ENCODE measurements around the gene SLC44A1.

The SLC44A1 gene

DNA sequence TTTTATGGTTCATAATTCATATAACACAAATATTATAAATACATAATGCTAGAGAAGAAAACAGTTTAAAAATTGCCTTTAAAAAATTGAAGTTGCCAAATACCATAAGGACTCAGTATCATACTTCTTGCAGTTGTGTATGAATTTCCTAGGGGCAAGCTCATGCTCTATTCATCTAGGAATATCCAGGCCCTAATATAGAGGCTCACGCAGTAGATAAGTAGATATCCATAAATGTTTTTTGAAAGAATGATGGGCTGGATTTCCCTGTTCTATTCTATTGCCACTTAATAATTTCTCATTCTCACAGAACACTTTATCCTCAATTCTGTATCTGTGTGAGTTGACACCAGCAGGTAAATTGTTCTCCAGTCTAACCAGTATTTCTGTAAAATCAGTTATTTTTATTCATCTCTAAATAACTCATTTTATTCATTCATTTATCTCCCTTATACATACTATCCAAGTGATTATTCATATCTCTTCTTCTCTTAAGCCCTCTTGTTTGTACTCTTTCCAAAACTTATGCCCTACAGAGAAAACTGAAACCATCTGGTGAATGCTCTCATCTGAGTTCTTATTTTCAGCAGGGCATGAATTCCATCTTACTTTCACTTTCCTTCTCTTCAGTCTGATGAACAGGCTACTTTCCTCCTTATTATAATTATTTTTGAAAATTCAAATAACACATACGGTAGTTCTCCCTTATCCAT, 97.1 kb downstream of the SLC44A1 start:
- DNase-seq, result no peak

- no peak for DNase-seq
Measured at GRCh38 chr9:105342147-105342505, 97.7 kb downstream of the SLC44A1 start.

- DNase-seq, result no peak
Measured at GRCh38 chr9:105344283-105344682, 99.8 kb downstream of the SLC44A1 start.

DNA sequence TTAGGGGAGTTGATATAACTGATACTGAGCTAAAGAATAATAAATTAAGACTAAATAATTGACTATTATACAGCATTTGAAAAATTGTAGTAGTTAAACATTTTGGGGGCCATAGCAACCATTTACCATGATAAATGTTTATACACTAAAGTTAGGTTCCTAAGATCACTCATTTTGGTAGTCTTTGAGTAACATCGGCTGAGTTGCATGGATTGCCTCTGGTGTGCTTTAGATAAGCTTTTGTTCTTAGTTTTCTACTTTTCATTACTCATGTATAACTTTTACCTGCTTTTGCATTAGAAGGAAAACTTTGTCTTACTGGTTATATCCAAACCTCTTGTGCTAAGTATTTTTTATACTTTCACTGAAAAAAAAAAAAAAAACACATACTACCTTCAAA, 101.2 kb downstream of the SLC44A1 start:
- no peak for DNase-seq

DNA sequence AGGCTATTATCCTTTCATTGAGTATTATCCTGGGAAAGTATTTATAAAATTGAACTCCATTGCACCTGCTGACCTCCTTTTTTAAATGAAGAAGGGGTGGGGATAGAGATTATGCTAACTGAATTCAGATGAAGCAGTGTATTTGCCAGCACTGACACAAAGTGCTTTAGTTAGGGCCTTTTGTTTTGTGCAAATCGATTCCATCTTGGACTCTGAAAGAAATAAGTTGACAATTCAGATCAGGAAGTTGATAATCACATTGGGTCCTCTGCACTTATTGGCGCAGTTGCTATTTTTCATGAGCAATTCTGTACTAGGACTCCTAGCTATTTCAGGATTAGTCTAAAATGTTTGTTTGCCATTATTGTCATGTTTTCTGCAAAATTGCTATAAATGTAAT, 101.8 kb downstream of the SLC44A1 start:
- DNase-seq, result no peak

- no peak for DNase-seq
Measured at GRCh38 chr9:105354448-105354847, 110.0 kb downstream of the SLC44A1 start.

- no peak for DNase-seq
Measured at GRCh38 chr9:105355781-105356180, 111.3 kb downstream of the SLC44A1 start.

- no peak for DNase-seq
Measured at GRCh38 chr9:105357937-105358336, 113.5 kb downstream of the SLC44A1 start.

- DNase-seq, result no peak
Measured at GRCh38 chr9:105359892-105360291, 115.4 kb downstream of the SLC44A1 start.

- no peak for DNase-seq
Measured at GRCh38 chr9:105360344-105360743, 115.9 kb downstream of the SLC44A1 start.

- DNase-seq, result no peak
Measured at GRCh38 chr9:105361873-105362272, 117.4 kb downstream of the SLC44A1 start.

GRCh38 chr9:105362470-105362869, 118.0 kb downstream of the SLC44A1 start:
- no peak for DNase-seq

GRCh38 chr9:105363837-105364236, 119.4 kb downstream of the SLC44A1 start:
- no peak for DNase-seq

DNA sequence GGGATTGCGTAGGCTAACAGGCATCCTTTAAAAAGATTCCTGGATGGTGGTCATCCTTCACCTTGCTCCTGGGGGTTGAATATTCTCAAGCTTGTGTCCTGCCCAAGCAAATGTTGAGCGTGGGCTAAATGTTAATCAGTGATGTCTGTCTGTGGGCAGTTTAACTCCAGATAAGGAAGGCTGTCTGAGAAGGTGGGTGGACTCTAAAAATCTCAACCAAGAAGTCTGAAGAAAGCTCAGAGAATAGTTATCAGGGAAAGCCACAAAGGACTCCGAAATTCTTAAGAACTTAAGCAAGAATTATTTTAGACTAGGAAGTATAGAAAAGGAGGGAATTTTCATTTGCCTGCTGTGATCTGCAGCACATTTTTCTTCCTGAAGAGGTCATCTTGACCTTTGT, 125.5 kb downstream of the SLC44A1 start:
- DNase-seq, result no peak

- no peak for DNase-seq
Measured at GRCh38 chr9:105373723-105374122, 129.3 kb downstream of the SLC44A1 start.

GRCh38 chr9:105375323-105375722, 130.9 kb downstream of the SLC44A1 start:
- no peak for DNase-seq

DNA sequence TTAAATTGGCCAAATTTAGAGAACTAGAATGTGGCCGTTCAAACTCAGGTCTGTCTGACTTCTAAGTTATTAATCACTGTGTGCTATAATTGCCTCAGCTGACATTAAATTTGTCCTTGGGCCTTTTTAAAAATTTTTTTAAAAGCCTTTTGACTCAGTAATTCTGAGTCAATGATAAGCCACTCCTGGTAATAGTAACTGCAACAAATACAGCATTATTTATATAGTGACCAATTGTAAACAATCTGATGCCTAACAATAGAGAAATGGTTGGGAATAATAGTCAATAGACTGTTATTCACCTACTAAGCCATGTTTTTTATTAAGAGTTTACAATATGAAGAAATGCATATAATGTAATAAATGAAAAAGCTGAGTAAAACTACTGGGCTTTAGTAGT, 132.4 kb downstream of the SLC44A1 start:
- no peak for DNase-seq

- no peak for DNase-seq
Measured at GRCh38 chr9:105385381-105385985, 141.0 kb downstream of the SLC44A1 start.

DNA sequence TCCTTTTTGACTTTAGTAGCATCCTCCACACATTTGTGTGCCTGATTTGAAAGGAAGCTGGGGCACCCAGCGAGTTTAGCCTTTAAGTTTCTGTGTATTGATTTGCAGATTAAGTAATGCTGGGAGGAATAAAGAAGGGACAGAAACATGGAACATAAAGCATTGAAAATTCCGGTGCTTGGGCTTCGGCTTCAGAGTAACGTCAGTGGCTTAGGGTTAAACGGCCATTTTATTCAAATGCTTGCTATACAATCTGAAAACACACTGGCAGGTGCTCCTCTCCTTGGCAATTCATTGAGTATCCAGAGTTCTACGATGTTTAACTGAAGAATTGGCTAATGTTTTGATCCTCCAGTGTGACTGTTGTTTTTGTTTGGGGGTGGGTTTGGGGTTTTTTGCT, 145.3 kb downstream of the SLC44A1 start:
- no peak for DNase-seq

GRCh38 chr9:105390871-105391270, 146.4 kb downstream of the SLC44A1 start:
- no peak for DNase-seq

DNA sequence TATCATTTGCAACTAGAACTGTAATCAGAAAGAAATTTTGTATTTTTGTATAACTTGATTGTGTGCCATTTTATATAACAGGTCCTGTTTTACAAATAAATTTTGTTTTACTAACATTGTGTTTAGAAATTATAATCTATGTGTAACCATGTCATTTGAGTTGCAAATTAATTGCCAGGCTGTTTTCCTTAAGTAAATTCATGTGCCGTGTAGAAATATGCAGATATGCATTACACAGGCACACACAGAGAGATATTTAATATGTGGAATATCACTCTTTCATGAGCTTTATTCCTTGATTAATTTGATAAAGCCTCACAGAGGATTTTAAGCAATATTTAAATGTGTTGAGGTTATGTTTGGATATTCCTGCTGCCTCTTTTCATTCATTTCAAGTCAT, 146.8 kb downstream of the SLC44A1 start:
- no peak for DNase-seq

DNA sequence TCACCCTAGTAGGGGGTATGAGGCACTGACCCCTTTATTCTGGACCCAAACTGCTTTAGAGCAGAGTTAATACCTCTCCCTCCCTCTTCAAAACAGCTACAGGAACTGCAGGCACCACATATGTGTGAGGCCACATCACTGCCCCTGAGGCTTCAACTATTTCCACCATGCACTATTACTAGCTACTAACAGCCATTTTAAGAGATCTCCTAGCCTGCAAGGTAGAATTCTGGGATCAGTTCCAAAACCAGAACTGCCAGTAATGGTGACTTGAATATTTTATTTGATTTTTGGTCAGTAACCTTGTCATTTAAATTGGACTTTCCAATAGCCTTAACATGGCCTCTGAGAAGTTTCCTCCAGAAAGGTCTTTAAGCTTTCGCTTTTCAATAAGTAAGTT, 148.1 kb downstream of the SLC44A1 start:
- DNase-seq, result no peak

- no peak for DNase-seq
Measured at GRCh38 chr9:105393576-105394344, 149.3 kb downstream of the SLC44A1 start.

DNA sequence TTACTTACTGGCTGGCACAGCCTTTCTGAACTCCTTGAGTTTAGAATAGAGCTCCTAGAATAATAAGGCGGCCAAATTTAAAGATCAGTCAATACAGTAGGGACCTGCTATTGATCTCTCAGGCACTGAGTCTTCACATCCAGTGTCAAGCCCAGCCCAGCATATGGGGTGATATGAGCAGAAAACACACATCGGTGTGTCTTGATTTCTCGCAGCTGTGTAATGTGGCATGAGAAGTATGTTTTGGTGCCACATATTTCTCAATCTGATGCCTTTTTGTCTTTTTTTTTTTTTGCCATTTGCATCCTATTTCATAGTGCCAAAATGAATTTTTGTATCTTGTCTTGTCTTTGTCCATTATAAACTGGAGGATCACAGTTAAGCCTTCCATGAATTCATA, 152.0 kb downstream of the SLC44A1 start:
- DNase-seq, result no peak
